Esophagus muscularis mucosa (tissue), 4 donors: Measurements from ENCODE around the gene CCDC39. TPM values are rescaled to one million over a fixed set of nuclear protein-coding genes. Genes with fewer than 3 reads are reported as not detected.

Experiments
- DNase-seq: peaks from one replicate; pipeline ENCODE4 v3.0.0-alpha.2; 2017; ENCODE audit errors: extremely low spot score
- H3K27ac ChIP-seq, 4 donors: fragments of 200-600 bp; sonication (generic); replicated peaks in 1 of 4; 1 replicate in 3 of 4; 2 replicates in 1 of 4; pipeline ENCODE4 v1.5.1; 2016 to 2019; ENCODE audit warnings: mild to moderate bottlenecking in 1 of 4
- H3K27me3 ChIP-seq, 4 donors: fragments of 200-600 bp; sonication (generic); one replicate each; pipeline versions ENCODE4 v1.5.1 to v1.6.0; 2016 to 2019
- H3K36me3 ChIP-seq, 4 donors: fragments of 200-600 bp; sonication (generic); one replicate each; pipeline ENCODE4 v1.5.1; 2016 to 2019
- H3K4me1 ChIP-seq, 4 donors: fragments of 200-600 bp; sonication (generic); one replicate each; pipeline ENCODE4 v1.5.1; 2016 to 2019
- H3K4me3 ChIP-seq, 4 donors: fragments of 200-600 bp; sonication (generic); 1 replicate in 2 of 4; 2 replicates in 2 of 4; pipeline ENCODE4 v1.5.1; 2016 to 2019; ENCODE audit warnings: mild to moderate bottlenecking in 4 of 4, moderate library complexity in 1 of 4
- H3K9me3 ChIP-seq, 4 donors: fragments of 200-600 bp; sonication (generic); 1 replicate in 3 of 4; 2 replicates in 1 of 4; pipeline ENCODE4 v1.5.1; 2016 to 2019
- EP300 ChIP-seq: sonication (generic); formaldehyde crosslinking; IDR thresholded peaks from one replicate; pipeline ENCODE4 v1.6.1; 2017; ENCODE audit warnings: antibody characterized with exemption
- POLR2A ChIP-seq: fragments of 450-650 bp; IDR thresholded peaks from one replicate; pipeline ENCODE4 v1.6.1; 2017; ENCODE audit warnings: antibody characterized with exemption, moderate library complexity, mild to moderate bottlenecking, low read depth
- POLR2AphosphoS5 ChIP-seq, 2 donors: sonication (generic); formaldehyde crosslinking; IDR thresholded peaks; one replicate each; pipeline ENCODE4 v1.6.1; 2017; ENCODE audit warnings: antibody characterized with exemption in 2 of 2
- WGBS: methylation state at CpG from one replicate; pipeline ENCODE4 v1.1.5; 2018; 5-methylcytosine and 5-hydroxymethylcytosine counted together
- intact Hi-C: fragments of 100-400 bp; cut with DNase I; formaldehyde crosslinking; loops from one replicate; pipeline ENCODE4 v1.15.1; 2023
- total RNA-seq, 4 donors: library from RNA; depleted of rRNA; stranded (reverse); fragments of >200 nt; gene quantifications; one replicate each; pipeline versions ENCODE4 v1.1.0 to v1.2.1, GENCODE V29; 2016
- TF ChIP-seq, protein P1 (sequence below), 3 experiments: fragments of 200-600 bp in 2 of 3; fragments of 450-650 bp in 1 of 3; sonication (generic) in 2 of 3; IDR thresholded peaks; one replicate each; pipeline ENCODE4 v1.5.1; 2017 to 2019; ENCODE audit warnings: antibody characterized with exemption in 3 of 3, mild to moderate bottlenecking in 2 of 3, moderate library complexity in 1 of 3

CCDC39 gene
- under 1 TPM in 2 of 4 donors, not detected in 2; under 0.01 to 0.17 TPM for total RNA-seq

DNA sequence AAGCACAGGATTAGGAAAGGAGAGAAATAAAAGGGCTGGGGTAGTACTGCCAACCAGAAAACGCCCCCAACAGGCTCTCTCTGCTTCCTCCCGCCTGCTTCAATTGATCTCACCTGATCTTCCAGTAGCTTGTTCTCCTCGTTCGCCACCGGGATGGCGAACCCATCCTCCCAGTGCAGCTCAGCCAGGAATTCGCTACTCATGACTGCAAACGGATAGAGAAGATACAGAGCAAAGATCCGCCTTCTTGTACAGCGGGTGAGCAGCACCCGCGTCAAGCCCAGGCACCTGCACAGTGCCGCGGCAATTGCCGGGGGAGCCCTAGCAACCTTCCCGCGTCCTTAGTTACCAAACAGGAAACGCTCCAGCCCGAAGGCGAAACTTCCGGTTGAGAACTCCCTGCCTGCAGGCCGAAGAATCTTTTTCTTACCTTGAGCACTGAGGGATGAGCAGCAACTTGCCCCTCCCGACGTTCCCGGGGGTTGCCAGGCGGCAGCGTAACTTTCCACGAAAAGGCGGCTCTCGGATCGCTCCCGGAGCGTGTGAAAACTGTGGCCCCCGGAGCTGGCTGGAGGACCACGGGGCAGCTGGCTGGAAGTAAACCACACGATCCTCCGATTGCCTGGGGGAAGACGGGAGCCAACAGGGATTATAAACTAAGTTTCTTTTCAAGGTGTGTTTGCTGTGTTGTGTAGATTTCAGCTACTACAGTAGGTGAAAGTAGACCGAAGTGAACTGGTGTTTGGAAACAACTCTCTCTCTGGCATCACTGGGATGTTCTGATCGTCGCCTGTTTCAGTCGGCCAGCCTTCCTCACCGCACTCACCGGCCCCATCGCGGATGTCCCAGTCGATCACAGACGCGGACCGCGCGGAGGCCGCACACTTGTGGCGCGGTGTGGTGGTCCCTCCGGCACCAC, at the start of gene CCDC39:
Gene CCDC39 (minus strand): TSS at position 312 of the 919 bp plus-strand sequence. CDS start 109 bp downstream, at position 203.
- TF ChIP-seq EP300 (no peak), POLR2AphosphoS5 (IDR thresholded peaks at IDR 0.05) (no peak), POLR2A (no peak)
- TF ChIP-seq, protein P1, sequence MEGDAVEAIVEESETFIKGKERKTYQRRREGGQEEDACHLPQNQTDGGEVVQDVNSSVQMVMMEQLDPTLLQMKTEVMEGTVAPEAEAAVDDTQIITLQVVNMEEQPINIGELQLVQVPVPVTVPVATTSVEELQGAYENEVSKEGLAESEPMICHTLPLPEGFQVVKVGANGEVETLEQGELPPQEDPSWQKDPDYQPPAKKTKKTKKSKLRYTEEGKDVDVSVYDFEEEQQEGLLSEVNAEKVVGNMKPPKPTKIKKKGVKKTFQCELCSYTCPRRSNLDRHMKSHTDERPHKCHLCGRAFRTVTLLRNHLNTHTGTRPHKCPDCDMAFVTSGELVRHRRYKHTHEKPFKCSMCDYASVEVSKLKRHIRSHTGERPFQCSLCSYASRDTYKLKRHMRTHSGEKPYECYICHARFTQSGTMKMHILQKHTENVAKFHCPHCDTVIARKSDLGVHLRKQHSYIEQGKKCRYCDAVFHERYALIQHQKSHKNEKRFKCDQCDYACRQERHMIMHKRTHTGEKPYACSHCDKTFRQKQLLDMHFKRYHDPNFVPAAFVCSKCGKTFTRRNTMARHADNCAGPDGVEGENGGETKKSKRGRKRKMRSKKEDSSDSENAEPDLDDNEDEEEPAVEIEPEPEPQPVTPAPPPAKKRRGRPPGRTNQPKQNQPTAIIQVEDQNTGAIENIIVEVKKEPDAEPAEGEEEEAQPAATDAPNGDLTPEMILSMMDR (IDR thresholded peaks at IDR 0.05): no peak
- peaks cover 10 to 20% (median 17%) of the 10 kb centered on the region in 4 donors for H3K4me1 ChIP-seq
- peaks cover 0 to 49% (median 4%) of the 10 kb centered on the region in 4 donors for H3K27me3 ChIP-seq
- intact Hi-C loops: no loop called here
- no peaks in the 10 kb centered on the region for H3K9me3 ChIP-seq
- H3K4me3 ChIP-seq: peak within 1 kb of the TSS; percentile 51 to 70 (median 56)
- WGBS: 3% methylated on average over 37 of the region's 56 CpGs
- DNase-seq: no peak
- H3K27ac ChIP-seq: no peak within 1 kb of the TSS
- H3K36me3 ChIP-seq: no peaks in the 10 kb centered on the region

DNA sequence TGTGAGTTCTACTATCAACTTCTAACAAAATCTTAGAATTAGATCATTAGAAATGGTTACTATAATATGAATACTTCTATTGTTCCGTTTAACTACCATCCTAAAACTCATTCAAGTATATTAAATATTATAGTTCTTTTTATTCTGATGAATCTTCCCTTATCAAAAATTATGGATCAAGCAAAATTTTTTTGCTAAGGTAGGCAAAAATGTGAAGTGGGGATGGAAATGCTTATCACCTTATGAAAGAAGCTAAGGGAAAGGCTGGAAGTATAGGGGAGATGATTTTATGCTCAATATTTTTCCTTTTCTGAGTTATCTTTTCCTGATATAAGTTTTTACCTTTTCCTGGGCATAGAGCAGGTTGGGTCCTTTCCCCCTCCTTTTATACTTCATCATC, 40.7 kb upstream of the CCDC39 start:
- intact Hi-C loops: no loop called here
- H3K4me3 ChIP-seq: no peak overlapping the region
- H3K9me3 ChIP-seq: no peaks in the 10 kb centered on the region
- H3K27ac ChIP-seq: no peak overlapping the region
- no peak for TF ChIP-seq POLR2A
- TF ChIP-seq, protein P1 (IDR thresholded peaks at IDR 0.05): no peak
- H3K36me3 ChIP-seq: no peaks in the 10 kb centered on the region
- no peaks in the 10 kb centered on the region for H3K4me1 ChIP-seq
- WGBS: 41% methylated on average over 1 of the region's 1 CpG
- H3K27me3 ChIP-seq: no peaks in the 10 kb centered on the region
- no peak for DNase-seq

DNA sequence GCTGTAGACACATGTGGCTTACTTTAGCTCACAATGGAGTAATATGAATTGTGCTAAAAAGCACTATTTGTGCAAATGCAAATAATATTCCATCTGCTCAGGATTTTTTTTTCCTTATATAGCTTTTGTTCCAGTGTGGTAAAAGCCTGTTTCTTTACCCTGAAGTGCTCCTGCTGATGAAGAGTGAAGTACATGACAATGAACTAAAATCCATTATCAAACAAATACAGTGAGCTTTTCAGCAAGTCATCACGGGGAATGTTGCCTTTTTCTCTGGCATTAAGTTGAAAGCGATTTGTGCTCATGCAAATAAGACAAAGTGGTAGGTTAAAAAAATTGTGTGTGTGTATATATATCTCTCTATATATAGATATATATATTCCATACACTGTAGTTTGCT, 28.6 kb upstream of the CCDC39 start:
- intact Hi-C loops: no loop called here
- no peaks in the 10 kb centered on the region for H3K4me1 ChIP-seq
- H3K27me3 ChIP-seq: no peaks in the 10 kb centered on the region
- TF ChIP-seq EP300 (no peak), POLR2AphosphoS5 (IDR thresholded peaks at IDR 0.05) (no peak)
- 46% methylated on average over 2 of the region's 2 CpGs for WGBS
- no peak for DNase-seq
- no peak overlapping the region for H3K27ac ChIP-seq
- H3K9me3 ChIP-seq: no peaks in the 10 kb centered on the region
- H3K36me3 ChIP-seq: no peaks in the 10 kb centered on the region
- no peak overlapping the region for H3K4me3 ChIP-seq

DNA sequence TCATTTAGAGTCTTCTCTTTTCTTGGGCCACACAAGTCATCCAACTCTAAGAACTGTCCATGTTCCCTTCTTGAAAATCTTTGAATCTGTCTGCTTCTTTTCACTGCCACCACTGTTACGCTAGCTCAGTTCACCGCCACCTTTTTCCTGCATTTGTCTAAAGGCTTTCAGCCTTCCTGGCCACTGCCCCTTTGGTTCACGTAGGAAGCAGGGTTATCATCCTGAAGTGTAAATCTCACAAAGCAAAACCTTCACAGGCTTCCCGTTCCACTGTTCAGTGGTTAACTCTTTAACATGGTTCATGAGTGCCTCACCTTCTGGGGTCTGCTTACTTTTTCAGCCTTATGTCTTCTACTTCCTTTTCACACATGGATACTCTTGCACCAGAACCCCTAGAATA, 26.3 kb upstream of the CCDC39 start:
- WGBS: 44% methylated on average over 4 of the region's 4 CpGs
- intact Hi-C loops: no loop called here
- H3K36me3 ChIP-seq: no peaks in the 10 kb centered on the region
- no peak for DNase-seq
- H3K27ac ChIP-seq: no peak overlapping the region
- H3K4me1 ChIP-seq: no peaks in the 10 kb centered on the region
- no peaks in the 10 kb centered on the region for H3K9me3 ChIP-seq
- no peak overlapping the region for H3K4me3 ChIP-seq
- TF ChIP-seq, protein P1 (IDR thresholded peaks at IDR 0.05): no peak
- TF ChIP-seq POLR2A (no peak), EP300 (no peak), POLR2AphosphoS5 (IDR thresholded peaks at IDR 0.05) (no peak)
- no peaks in the 10 kb centered on the region for H3K27me3 ChIP-seq

DNA sequence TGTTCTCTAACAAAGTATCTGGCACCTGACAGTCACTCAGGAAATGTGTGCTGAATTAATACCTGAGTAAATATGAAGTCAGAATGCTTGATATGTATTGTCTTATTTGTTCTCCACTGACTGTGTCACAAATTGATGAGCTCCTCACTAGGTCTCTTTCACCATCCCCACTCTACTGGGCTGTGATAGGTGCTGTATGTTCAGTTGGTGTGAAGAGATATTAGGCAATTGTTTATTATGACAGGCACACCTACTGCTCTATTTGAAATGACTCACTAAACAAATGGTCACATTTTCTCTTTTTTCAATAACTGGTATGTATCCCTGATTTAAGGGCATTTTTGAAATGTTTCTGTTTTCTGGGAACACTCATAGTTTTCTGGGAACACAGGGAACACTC, 25.2 kb upstream of the CCDC39 start:
- Histone ChIP-seq H3K4me3 (no peak overlapping the region), H3K4me1 (no peaks in the 10 kb centered on the region), H3K36me3 (no peaks in the 10 kb centered on the region), H3K27ac (no peak overlapping the region), H3K27me3 (no peaks in the 10 kb centered on the region), H3K9me3 (no peaks in the 10 kb centered on the region)
- intact Hi-C loops: no loop called here
- DNase-seq: no peak
- no peak for TF ChIP-seq EP300
- no peak for TF ChIP-seq POLR2AphosphoS5 (IDR thresholded peaks at IDR 0.05)
- TF ChIP-seq POLR2A: no peak
- TF ChIP-seq, protein P1 (IDR thresholded peaks at IDR 0.05): no peak
